Measurements from ENCODE around the gene KCNQ1OT1. TPM values are rescaled to one million over a fixed set of nuclear protein-coding genes. Genes with fewer than 3 reads are reported as not detected.

The KCNQ1OT1 gene
- total and polyA plus RNA-seq, 2 experiments from 2014 or later, result 2.3 to 8.8 TPM

GRCh38 chr11:2725368-2726300 is 25.8 kb upstream of the KCNQ1OT1 start:
- H3K9me3 ChIP-seq (ENCODE audit: low read depth), result no peaks in the 10 kb centered on the region
- H3K4me3 ChIP-seq, result no peak overlapping the region
- DNase-seq (ENCODE audit: low read depth in 1 of 2, low spot score in 1 of 2), result peak in 1 of 2 donors; percentile 95
- TF ChIP-seq CTCF (IDR thresholded peaks at IDR 0.05; ENCODE audit: low read depth, low read length), result no peak
- no peaks in the 10 kb centered on the region for H3K36me3 ChIP-seq
- H3K27ac ChIP-seq, result peak overlapping the region; percentile 28
- H3K4me1 ChIP-seq (ENCODE audit: low read depth), result peaks cover 14% of the 10 kb centered on the region
- H3K27me3 ChIP-seq, result no peaks in the 10 kb centered on the region

GRCh38 chr11:2724653-2725367 is 25.0 kb upstream of the KCNQ1OT1 start:
- no peak overlapping the region for H3K4me3 ChIP-seq
- peak overlapping the region; percentile 28 for H3K27ac ChIP-seq
- no peaks in the 10 kb centered on the region for H3K27me3 ChIP-seq
- no peak for TF ChIP-seq CTCF (IDR thresholded peaks at IDR 0.05; ENCODE audit: low read depth, low read length)
- peak in 1 of 2 donors; percentile 87 for DNase-seq (ENCODE audit: low read depth in 1 of 2, low spot score in 1 of 2)
- no peaks in the 10 kb centered on the region for H3K36me3 ChIP-seq
- no peaks in the 10 kb centered on the region for H3K9me3 ChIP-seq (ENCODE audit: low read depth)
- H3K4me1 ChIP-seq (ENCODE audit: low read depth), result peaks cover 14% of the 10 kb centered on the region

GRCh38 chr11:2724104-2724503 is 24.3 kb upstream of the KCNQ1OT1 start:
- H3K36me3 ChIP-seq, result no peaks in the 10 kb centered on the region
- no peaks in the 10 kb centered on the region for H3K9me3 ChIP-seq (ENCODE audit: low read depth)
- peaks cover 14% of the 10 kb centered on the region for H3K4me1 ChIP-seq (ENCODE audit: low read depth)
- DNase-seq (ENCODE audit: low read depth in 1 of 2, low spot score in 1 of 2), result no peak
- no peak overlapping the region for H3K27ac ChIP-seq
- TF ChIP-seq CTCF (IDR thresholded peaks at IDR 0.05; ENCODE audit: low read depth, low read length), result no peak
- no peak overlapping the region for H3K4me3 ChIP-seq
- no peaks in the 10 kb centered on the region for H3K27me3 ChIP-seq

- no peak for DNase-seq (ENCODE audit: low read depth in 1 of 2, low spot score in 1 of 2)
- H3K27me3 ChIP-seq, result no peaks in the 10 kb centered on the region
- H3K4me1 ChIP-seq (ENCODE audit: low read depth), result peaks cover 14% of the 10 kb centered on the region
- H3K9me3 ChIP-seq (ENCODE audit: low read depth), result no peaks in the 10 kb centered on the region
- no peak for TF ChIP-seq CTCF (IDR thresholded peaks at IDR 0.05; ENCODE audit: low read depth, low read length)
- no peaks in the 10 kb centered on the region for H3K36me3 ChIP-seq
- H3K27ac ChIP-seq, result no peak overlapping the region
- H3K4me3 ChIP-seq, result no peak overlapping the region
Observed at GRCh38 chr11:2722955-2723354, 23.2 kb upstream of the KCNQ1OT1 start.

- no peaks in the 10 kb centered on the region for H3K36me3 ChIP-seq
- H3K27me3 ChIP-seq, result no peaks in the 10 kb centered on the region
- H3K27ac ChIP-seq, result no peak overlapping the region
- no peak for DNase-seq (ENCODE audit: low read depth in 1 of 2, low spot score in 1 of 2)
- no peak for TF ChIP-seq CTCF (IDR thresholded peaks at IDR 0.05; ENCODE audit: low read depth, low read length)
- H3K9me3 ChIP-seq (ENCODE audit: low read depth), result no peaks in the 10 kb centered on the region
- H3K4me1 ChIP-seq (ENCODE audit: low read depth), result peaks cover 19% of the 10 kb centered on the region
- H3K4me3 ChIP-seq, result no peak overlapping the region
Observed at GRCh38 chr11:2721210-2721916, 21.6 kb upstream of the KCNQ1OT1 start.

All from cardiac muscle cell (in vitro differentiated cells and primary cell).